Brain microvascular endothelial cell (primary cell): ENCODE measurements around the gene ZNF576.
"Not testable (repeated sequence)": the region's sequence is repeated elsewhere in the genome, so short reads cannot be mapped to it uniquely, and the experiment has no call there.

Experiments used
- DNase-seq: peaks from one replicate; pipeline ENCODE4 v3.0.0-alpha.2; 2020
- H3K27ac ChIP-seq: fragments of 250-450 bp; sonication (Bioruptor Pico); 2 replicates; pipeline ENCODE4 v1.5.1; 2020; ENCODE audit warnings: mild to moderate bottlenecking, moderate library complexity
- H3K27me3 ChIP-seq: fragments of 250-450 bp; sonication (Bioruptor Pico); replicated peaks from 2 replicates; pipeline ENCODE4 v1.5.1; 2020; ENCODE audit warnings: mild to moderate bottlenecking
- H3K36me3 ChIP-seq: fragments of 250-450 bp; sonication (Bioruptor Pico); replicated peaks from 2 replicates; pipeline ENCODE4 v1.5.1; 2020; ENCODE audit warnings: mild to moderate bottlenecking
- H3K4me3 ChIP-seq: 2 replicates; pipeline ENCODE4 v1.5.1; 2011; ENCODE audit warnings: low read depth, mild to moderate bottlenecking, control low read depth, low read length, moderate library complexity
- CTCF ChIP-seq: IDR thresholded peaks from 2 replicates; pipeline ENCODE4 v1.5.1; 2011; ENCODE audit warnings: low read depth, mild to moderate bottlenecking, moderate library complexity, low read length, control low read depth, inconsistent platforms; ENCODE audit errors: missing control alignments
- in situ Hi-C: cut with HindIII; loops from 2 replicates; pipeline ENCODE4 v1.10.0; 2017; ENCODE audit warnings: low sequenced_read_pairs, low pct_ligation_motif_present

ZNF576 gene

GRCh38 chr19:43642531-43642930, 46.1 kb downstream of the ZNF576 start:
- H3K27me3 ChIP-seq: peaks cover 7% of the 10 kb centered on the region
- DNase-seq: no peak
- in situ Hi-C loops: no loop called here
- TF ChIP-seq CTCF: no peak
- H3K27ac ChIP-seq: no peak overlapping the region
- H3K36me3 ChIP-seq: peaks cover 15% of the 10 kb centered on the region
- H3K4me3 ChIP-seq: no peak overlapping the region

- no peak for DNase-seq
- no peak overlapping the region for H3K4me3 ChIP-seq
- in situ Hi-C loops: no loop called here
- TF ChIP-seq CTCF: no peak
- peaks cover 23% of the 10 kb centered on the region for H3K36me3 ChIP-seq
- H3K27me3 ChIP-seq: peaks cover 7% of the 10 kb centered on the region
- H3K27ac ChIP-seq: no peak overlapping the region
Observed at GRCh38 chr19:43643326-43643725, 46.9 kb downstream of the ZNF576 start.

GRCh38 chr19:43644181-43644580, 47.8 kb downstream of the ZNF576 start:
- Histone ChIP-seq H3K27ac (no peak overlapping the region), H3K4me3 (no peak overlapping the region), H3K36me3 (peaks cover 31% of the 10 kb centered on the region), H3K27me3 (peaks cover 1% of the 10 kb centered on the region)
- in situ Hi-C loops: no loop called here
- no peak for DNase-seq
- no peak for TF ChIP-seq CTCF

DNA sequence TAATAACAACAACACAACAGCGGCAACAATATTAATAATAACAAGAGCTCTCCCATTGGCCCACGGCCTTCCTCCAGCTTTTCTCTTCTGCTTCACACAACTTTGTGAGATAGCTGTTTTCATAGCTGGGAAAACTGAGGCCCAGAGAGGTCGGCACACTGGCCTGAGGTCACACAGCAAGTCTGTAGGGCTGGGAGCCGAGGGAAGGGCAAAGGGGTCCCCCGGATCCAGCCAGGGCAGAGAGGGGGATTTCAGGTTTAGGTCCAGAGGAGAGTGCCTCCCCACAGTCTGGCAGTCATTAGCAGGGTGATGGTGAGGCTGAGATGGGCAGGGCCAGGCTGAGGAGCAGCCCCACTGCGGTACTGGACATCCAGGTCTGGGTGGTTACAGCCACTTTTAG, 52.2 kb downstream of the ZNF576 start:
- in situ Hi-C loops: no loop called here
- Histone ChIP-seq H3K27me3 (no peaks in the 10 kb centered on the region), H3K36me3 (peaks cover 70% of the 10 kb centered on the region), H3K4me3 (no peak overlapping the region), H3K27ac (no peak overlapping the region)
- TF ChIP-seq CTCF: no peak
- no peak for DNase-seq

DNA sequence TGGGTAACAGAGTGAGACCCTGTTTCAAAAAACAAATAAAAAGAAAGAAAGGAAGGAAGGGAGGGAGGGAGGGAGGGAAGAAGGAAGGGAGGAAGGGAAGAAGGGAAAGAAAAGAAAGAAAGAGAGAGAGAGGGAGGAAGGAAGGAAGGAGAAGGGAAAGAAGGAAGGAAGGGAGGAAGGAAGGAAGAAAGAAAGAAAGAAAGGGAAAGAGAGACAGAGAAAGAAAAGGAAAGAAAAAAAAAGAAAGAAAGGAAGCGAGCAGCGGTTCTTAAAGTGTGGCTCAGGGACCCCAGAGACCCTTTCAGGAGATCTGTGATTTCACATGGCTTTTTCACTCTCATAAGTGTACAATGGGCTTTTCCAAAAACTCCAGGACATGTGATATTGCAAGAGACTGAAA, 53.1 kb downstream of the ZNF576 start:
- peaks cover 77% of the 10 kb centered on the region for H3K36me3 ChIP-seq
- in situ Hi-C loops: no loop called here
- no peak for TF ChIP-seq CTCF
- no peaks in the 10 kb centered on the region for H3K27me3 ChIP-seq
- no peak overlapping the region for H3K27ac ChIP-seq
- no peak for DNase-seq
- no peak overlapping the region for H3K4me3 ChIP-seq

GRCh38 chr19:43650276-43650675, 53.9 kb downstream of the ZNF576 start:
- H3K4me3 ChIP-seq, in situ Hi-C loops, H3K27ac ChIP-seq, H3K27me3 ChIP-seq, DNase-seq: not testable (repeated sequence)
- peaks cover 85% of the 10 kb centered on the region for H3K36me3 ChIP-seq
